ENCODE data around the gene MARF1.
"Not testable (repeated sequence)": the region's sequence is repeated elsewhere in the genome, so short reads cannot be mapped to it uniquely, and the experiment has no call there.

MARF1 gene

GRCh38 chr16:15620611-15621195 lies 22.3 kb downstream of the MARF1 start:
- no peak for DNase-seq
- no peaks in the 10 kb centered on the region for H3K27me3 Mint-ChIP-seq
- H3K4me1 Mint-ChIP-seq (ENCODE audit: low read depth): peaks cover 5% of the 10 kb centered on the region
- peak overlapping the region; percentile 35 for H3K27ac Mint-ChIP-seq
- no peaks in the 10 kb centered on the region for H3K9me3 Mint-ChIP-seq
- peaks cover 95% of the 10 kb centered on the region for H3K36me3 Mint-ChIP-seq (ENCODE audit: low read depth)
- H3K4me3 Mint-ChIP-seq: no peak overlapping the region

GRCh38 chr16:15618392-15618791 lies 24.6 kb downstream of the MARF1 start:
- Mint-ChIP-seq H3K27me3 (no peaks in the 10 kb centered on the region), H3K27ac (peak overlapping the region; percentile 65), H3K4me1 (ENCODE audit: low read depth) (no peaks in the 10 kb centered on the region), H3K9me3 (no peaks in the 10 kb centered on the region), H3K36me3 (ENCODE audit: low read depth) (peaks cover 88% of the 10 kb centered on the region), H3K4me3 (no peak overlapping the region)
- no peak for DNase-seq

- H3K27ac Mint-ChIP-seq: peak overlapping the region; percentile 65
- H3K9me3 Mint-ChIP-seq: no peaks in the 10 kb centered on the region
- peaks cover 88% of the 10 kb centered on the region for H3K36me3 Mint-ChIP-seq (ENCODE audit: low read depth)
- no peak for DNase-seq
- H3K4me3 Mint-ChIP-seq: no peak overlapping the region
- H3K4me1 Mint-ChIP-seq (ENCODE audit: low read depth): no peaks in the 10 kb centered on the region
- no peaks in the 10 kb centered on the region for H3K27me3 Mint-ChIP-seq
Measured at GRCh38 chr16:15617901-15618300, 25.1 kb downstream of the MARF1 start.

GRCh38 chr16:15616475-15617165 lies 26.3 kb downstream of the MARF1 start:
- H3K9me3 Mint-ChIP-seq: no peaks in the 10 kb centered on the region
- H3K27me3 Mint-ChIP-seq: no peaks in the 10 kb centered on the region
- DNase-seq: no peak
- no peak overlapping the region for H3K4me3 Mint-ChIP-seq
- peaks cover 2% of the 10 kb centered on the region for H3K4me1 Mint-ChIP-seq (ENCODE audit: low read depth)
- H3K27ac Mint-ChIP-seq: peak overlapping the region; percentile 2
- H3K36me3 Mint-ChIP-seq (ENCODE audit: low read depth): peaks cover 88% of the 10 kb centered on the region

GRCh38 chr16:15616012-15616411 lies 26.9 kb downstream of the MARF1 start:
- no peak overlapping the region for H3K4me3 Mint-ChIP-seq
- peaks cover 4% of the 10 kb centered on the region for H3K4me1 Mint-ChIP-seq (ENCODE audit: low read depth)
- peaks cover 87% of the 10 kb centered on the region for H3K36me3 Mint-ChIP-seq (ENCODE audit: low read depth)
- H3K27ac Mint-ChIP-seq: no peak overlapping the region
- DNase-seq: no peak
- H3K27me3 Mint-ChIP-seq: no peaks in the 10 kb centered on the region
- no peaks in the 10 kb centered on the region for H3K9me3 Mint-ChIP-seq

GRCh38 chr16:15613676-15614075 lies 29.3 kb downstream of the MARF1 start:
- Mint-ChIP-seq H3K36me3 (ENCODE audit: low read depth) (peaks cover 89% of the 10 kb centered on the region), H3K27me3 (no peaks in the 10 kb centered on the region), H3K4me1 (ENCODE audit: low read depth) (peaks cover 12% of the 10 kb centered on the region), H3K9me3 (no peaks in the 10 kb centered on the region), H3K4me3 (no peak overlapping the region), H3K27ac (peak overlapping the region; percentile 67)
- no peak for DNase-seq

GRCh38 chr16:15611610-15612009 lies 31.3 kb downstream of the MARF1 start:
- no peaks in the 10 kb centered on the region for H3K27me3 Mint-ChIP-seq
- no peak for DNase-seq
- peaks cover 89% of the 10 kb centered on the region for H3K36me3 Mint-ChIP-seq (ENCODE audit: low read depth)
- H3K4me3 Mint-ChIP-seq: no peak overlapping the region
- H3K4me1 Mint-ChIP-seq (ENCODE audit: low read depth): peaks cover 18% of the 10 kb centered on the region
- no peaks in the 10 kb centered on the region for H3K9me3 Mint-ChIP-seq
- H3K27ac Mint-ChIP-seq: peak overlapping the region; percentile 64

- no peaks in the 10 kb centered on the region for H3K9me3 Mint-ChIP-seq
- H3K4me1 Mint-ChIP-seq (ENCODE audit: low read depth): peaks cover 18% of the 10 kb centered on the region
- no peak overlapping the region for H3K4me3 Mint-ChIP-seq
- H3K36me3 Mint-ChIP-seq (ENCODE audit: low read depth): peaks cover 90% of the 10 kb centered on the region
- DNase-seq: no peak
- H3K27me3 Mint-ChIP-seq: no peaks in the 10 kb centered on the region
- peak overlapping the region; percentile 37 for H3K27ac Mint-ChIP-seq
Measured at GRCh38 chr16:15610369-15610871, 32.5 kb downstream of the MARF1 start.

- H3K27me3 Mint-ChIP-seq: no peaks in the 10 kb centered on the region
- peaks cover 95% of the 10 kb centered on the region for H3K36me3 Mint-ChIP-seq (ENCODE audit: low read depth)
- no peak overlapping the region for H3K27ac Mint-ChIP-seq
- no peak overlapping the region for H3K4me3 Mint-ChIP-seq
- H3K4me1 Mint-ChIP-seq (ENCODE audit: low read depth): peaks cover 18% of the 10 kb centered on the region
- no peaks in the 10 kb centered on the region for H3K9me3 Mint-ChIP-seq
- no peak for DNase-seq
Measured at GRCh38 chr16:15609286-15609649, 33.7 kb downstream of the MARF1 start.

- Mint-ChIP-seq H3K4me3 (no peak overlapping the region), H3K27me3 (no peaks in the 10 kb centered on the region), H3K36me3 (ENCODE audit: low read depth) (peaks cover 95% of the 10 kb centered on the region), H3K4me1 (ENCODE audit: low read depth) (peaks cover 18% of the 10 kb centered on the region), H3K9me3 (no peaks in the 10 kb centered on the region), H3K27ac (peak overlapping the region; percentile 30)
- DNase-seq: no peak
Measured at GRCh38 chr16:15608398-15609285, 34.3 kb downstream of the MARF1 start.

- Mint-ChIP-seq H3K4me3 (no peak overlapping the region), H3K9me3 (no peaks in the 10 kb centered on the region), H3K27me3 (no peaks in the 10 kb centered on the region), H3K4me1 (ENCODE audit: low read depth) (peaks cover 18% of the 10 kb centered on the region), H3K27ac (peak overlapping the region; percentile 30), H3K36me3 (ENCODE audit: low read depth) (peaks cover 98% of the 10 kb centered on the region)
- DNase-seq: no peak
Measured at GRCh38 chr16:15607700-15608396, 35.1 kb downstream of the MARF1 start.

GRCh38 chr16:15607221-15607699 lies 35.7 kb downstream of the MARF1 start:
- H3K4me3 Mint-ChIP-seq, DNase-seq, H3K27me3 Mint-ChIP-seq, H3K9me3 Mint-ChIP-seq: not testable (repeated sequence)
- Mint-ChIP-seq H3K27ac (peak overlapping the region; percentile 68), H3K36me3 (ENCODE audit: low read depth) (peaks cover 98% of the 10 kb centered on the region), H3K4me1 (ENCODE audit: low read depth) (peaks cover 18% of the 10 kb centered on the region)

- H3K27me3 Mint-ChIP-seq: no peaks in the 10 kb centered on the region
- DNase-seq: no peak
- H3K36me3 Mint-ChIP-seq (ENCODE audit: low read depth): peaks cover 98% of the 10 kb centered on the region
- no peaks in the 10 kb centered on the region for H3K9me3 Mint-ChIP-seq
- H3K27ac Mint-ChIP-seq: peak overlapping the region; percentile 68
- peaks cover 16% of the 10 kb centered on the region for H3K4me1 Mint-ChIP-seq (ENCODE audit: low read depth)
- H3K4me3 Mint-ChIP-seq: no peak overlapping the region
Measured at GRCh38 chr16:15606518-15607220, 36.3 kb downstream of the MARF1 start.
